K562 (cell line): ENCODE data around the gene B4GALNT3. TPM values are rescaled to one million over a fixed set of nuclear protein-coding genes. Genes with fewer than 3 reads are reported as not detected.

Experiments
- ATAC-seq: fragments of 200-7000 bp; cut with Tn5 transposase; 3 replicates; pipeline ENCODE4 v1.9.1; 2020; ENCODE audit warnings: moderate library complexity
- BruUV-seq: library from RNA; stranded (reverse); fragments of 400-500 nt; replicated peaks from 2 replicates; lab custom pipeline; 2021; lab: Mats Ljungman, UMichigan
- CTCF ChIA-PET: fragments of 300-600 bp; formaldehyde crosslinking; extraction: SDS; loops from one replicate; lab custom pipeline; 2021; ENCODE audit warnings: low intra/inter-chr PET ratio; lab: Yijun Ruan, JAX
- POLR2A ChIA-PET: fragments of 300-600, 350-650 bp; sonication (Branson Sonifier 250); formaldehyde crosslinking; extraction: SDS; loops from one replicate; lab custom pipeline; 2021; ENCODE audit warnings: antibody characterized with exemption, inconsistent platforms; lab: Yijun Ruan, JAX
- DNase-seq, 4 experiments: peaks; one replicate each; pipeline versions ENCODE4 v3.0.0 to v3.0.0-alpha.2; 2011 to 2018; ENCODE audit warnings: low spot score in 3 of 4, mixed read lengths in 3 of 4; ENCODE audit errors: extremely low read depth in 1 of 4
- FAIRE-seq: peaks from 2 replicates; lab custom pipeline; 2011; peaks lifted over from hg19 to GRCh38; lab: Jason Lieb, UNC
- H2AFZ ChIP-seq: 2 replicates; pipeline ENCODE4 v1.6.0; 2011; ENCODE audit warnings: low read depth, low read length, control low read depth, inconsistent platforms
- H3K27ac ChIP-seq: fragments of 200-600 bp; 3 replicates; pipeline ENCODE4 v1.8.0; 2011; ENCODE audit warnings: low read depth, mild to moderate bottlenecking, control low read depth, inconsistent platforms, low read length, moderate library complexity, mixed read lengths; ENCODE audit errors: extremely low read depth
- H3K27me3 ChIP-seq, 2 experiments: fragments of 300-600 bp in 1 of 2; 2 replicates in 1 of 2; 3 replicates in 1 of 2; pipeline versions ENCODE4 v1.6.0 to v1.8.0; 2011; ENCODE audit warnings: inconsistent platforms in 2 of 2, low read length in 2 of 2, mild to moderate bottlenecking in 1 of 2, mixed read lengths in 1 of 2, moderate library complexity in 1 of 2; ENCODE audit not compliant: control insufficient read depth in 2 of 2, insufficient read depth in 2 of 2
- H3K36me3 ChIP-seq: fragments of 300-600 bp; 3 replicates; pipeline ENCODE4 v1.8.0; 2011; ENCODE audit warnings: mild to moderate bottlenecking, low read length, inconsistent platforms; ENCODE audit not compliant: control insufficient read depth, insufficient read depth
- H3K4me1 ChIP-seq, 2 experiments: fragments of 200-600 bp in 1 of 2; replicated peaks in 1 of 2; 2 replicates in 1 of 2; 3 replicates in 1 of 2; pipeline versions ENCODE4 v1.5.1 to v1.8.0; 2011; ENCODE audit warnings: inconsistent platforms in 2 of 2, low read length in 2 of 2, mild to moderate bottlenecking in 1 of 2, mixed read lengths in 1 of 2, moderate library complexity in 1 of 2; ENCODE audit not compliant: control insufficient read depth in 2 of 2, insufficient read depth in 2 of 2
- H3K4me2 ChIP-seq: 2 replicates; pipeline ENCODE4 v1.6.1; 2011; ENCODE audit warnings: low read length, control low read depth, inconsistent platforms, mixed read lengths; ENCODE audit not compliant: insufficient read depth
- H3K4me3 ChIP-seq: fragments of 200-600 bp; sonication (generic), shearing (Covaris generic); 2 replicates; pipeline ENCODE4 v1.5.1; 2016; ENCODE audit warnings: control low read depth, inconsistent platforms
- H3K79me2 ChIP-seq: fragments of 200-600 bp; 3 replicates; pipeline ENCODE4 v1.8.0; 2011; ENCODE audit warnings: low read length, inconsistent platforms; ENCODE audit not compliant: control insufficient read depth, insufficient read depth
- H3K9ac ChIP-seq, 2 experiments: 2 replicates each; pipeline versions ENCODE4 v1.6.0 to v1.6.1; 2011; ENCODE audit warnings: low read depth in 2 of 2, low read length in 2 of 2, control low read depth in 1 of 2, inconsistent platforms in 1 of 2, mild to moderate bottlenecking in 1 of 2, mixed read lengths in 1 of 2; ENCODE audit not compliant: insufficient read depth in 1 of 2
- H3K9me1 ChIP-seq: one replicate; pipeline ENCODE4 v1.6.0; 2011; ENCODE audit warnings: inconsistent platforms, mild to moderate bottlenecking, low read length, moderate library complexity; ENCODE audit not compliant: control insufficient read depth, insufficient read depth
- H3K9me3 ChIP-seq: replicated peaks from 2 replicates; pipeline ENCODE4 v1.5.1; 2011; ENCODE audit warnings: low read depth, low read length, inconsistent platforms; ENCODE audit not compliant: control insufficient read depth, insufficient read depth
- H4K20me1 ChIP-seq: replicated peaks from 2 replicates; pipeline ENCODE4 v1.6.1; 2011; ENCODE audit warnings: low read length, inconsistent platforms, mixed read lengths; ENCODE audit not compliant: control insufficient read depth, insufficient read depth
- ATF3 ChIP-seq, 2 experiments: fragments of 450-650 bp in 1 of 2; sonication (generic) in 1 of 2; formaldehyde crosslinking in 1 of 2; IDR thresholded peaks in 1 of 2; conservative IDR thresholded peaks in 1 of 2; 2 replicates each; pipeline versions ENCODE4 v1.6.1 to v1.8.1; 2016 to 2023; ENCODE audit warnings: mild to moderate bottlenecking in 2 of 2, moderate library complexity in 2 of 2, inconsistent platforms in 1 of 2, missing genetic modification reagents in 1 of 2
- BACH1 ChIP-seq: fragments of 200-800 bp; sonication (Bioruptor generic); IDR thresholded peaks from 2 replicates; pipeline ENCODE4 v1.6.1; 2016; ENCODE audit warnings: missing genetic modification characterization, missing compliant biosample characterization
- CBX2 ChIP-seq: fragments of 200-600 bp; sonication (generic); IDR thresholded peaks from one replicate; pipeline ENCODE4 v1.6.1; 2012; ENCODE audit warnings: mild to moderate bottlenecking, low read length, inconsistent platforms; ENCODE audit not compliant: insufficient read depth, poor library complexity, severe bottlenecking
- CEBPB ChIP-seq: fragments of 450-650 bp; IDR thresholded peaks from 2 replicates; pipeline ENCODE4 v1.6.1; 2016; ENCODE audit warnings: missing genetic modification characterization, missing compliant biosample characterization
- ETS2 ChIP-seq: IDR thresholded peaks from 2 replicates; pipeline ENCODE4 v1.6.1; 2016; ENCODE audit warnings: borderline replicate concordance, missing genetic modification characterization, mild to moderate bottlenecking, moderate library complexity, missing compliant biosample characterization; ENCODE audit not compliant: poor library complexity, severe bottlenecking
- FOXO4 ChIP-seq: fragments of 450-650 bp; formaldehyde crosslinking; IDR thresholded peaks from 2 replicates; pipeline ENCODE4 v1.4.0; 2020; ENCODE audit warnings: mild to moderate bottlenecking, moderate library complexity
- MAFG ChIP-seq: fragments of 450-650 bp; conservative IDR thresholded peaks from 2 replicates; pipeline ENCODE4 v1.6.1; 2016; ENCODE audit warnings: missing genetic modification characterization, missing compliant biosample characterization
- MTA2 ChIP-seq: fragments of 450-650 bp; IDR thresholded peaks from 2 replicates; pipeline ENCODE4 v1.6.1; 2016; ENCODE audit warnings: low read depth
- NFRKB ChIP-seq: fragments of 450-650 bp; IDR thresholded peaks from 2 replicates; pipeline ENCODE4 v1.6.1; 2016; ENCODE audit warnings: low read depth
- PHF21A ChIP-seq: fragments of 450-650 bp; IDR thresholded peaks from 2 replicates; pipeline ENCODE4 v1.6.1; 2017; ENCODE audit warnings: low read depth, borderline replicate concordance
- RAD51 ChIP-seq: fragments of 450-650 bp; IDR thresholded peaks from 2 replicates; pipeline ENCODE4 v1.7.1; 2016; ENCODE audit warnings: low read depth, mild to moderate bottlenecking, borderline replicate concordance
- RBM17 ChIP-seq: fragments of 200-400 bp; formaldehyde crosslinking; IDR thresholded peaks from 2 replicates; pipeline ENCODE4 v1.6.1; 2017; ENCODE audit warnings: low read depth, mild to moderate bottlenecking, low read length, borderline replicate concordance
- RFX5 ChIP-seq: IDR thresholded peaks from 2 replicates; pipeline ENCODE4 v1.6.1; 2011; ENCODE audit warnings: low read depth, mild to moderate bottlenecking, improper control_type of control experiment, low read length
- SMARCC2 ChIP-seq: fragments of 450-650 bp; IDR thresholded peaks from 2 replicates; pipeline ENCODE4 v1.6.1; 2017; ENCODE audit warnings: antibody characterized with exemption, moderate library complexity, mild to moderate bottlenecking, low read depth
- SRSF7 ChIP-seq: fragments of 200-400 bp; formaldehyde crosslinking; optimal IDR thresholded peaks from 2 replicates; pipeline ENCODE3; 2017; ENCODE audit warnings: mild to moderate bottlenecking, low read depth, low read length
- STAT5A ChIP-seq: IDR thresholded peaks from 2 replicates; pipeline ENCODE4 v1.6.1; 2012; ENCODE audit warnings: low read length, inconsistent platforms, borderline replicate concordance
- SUPT5H ChIP-seq: fragments of 450-650 bp; IDR thresholded peaks from 2 replicates; pipeline ENCODE4 v1.6.1; 2016
- TEAD4 ChIP-seq, 2 experiments: sonication (generic) in 1 of 2; formaldehyde crosslinking in 1 of 2; IDR thresholded peaks; 2 replicates each; pipeline versions ENCODE4 v1.6.1 to v1.8.0; 2012 to 2022; ENCODE audit warnings: borderline replicate concordance in 1 of 2, inconsistent platforms in 1 of 2, low read length in 1 of 2, mild to moderate bottlenecking in 1 of 2, missing genetic modification reagents in 1 of 2
- ZFP1 ChIP-seq: fragments of 450-650 bp; formaldehyde crosslinking; IDR thresholded peaks from 2 replicates; pipeline ENCODE4 v1.4.0; 2020; ENCODE audit warnings: mild to moderate bottlenecking, mixed read lengths
- ZNF274 ChIP-seq: IDR thresholded peaks from 2 replicates; pipeline ENCODE4 v1.6.1; 2011; ENCODE audit warnings: low read depth, mild to moderate bottlenecking, low read length, moderate library complexity, borderline replicate concordance
- WGBS: fragments of 100-300 bp; shearing (Covaris generic); methylation state at CpG from one replicate; pipeline ENCODE4 v1.1.6; 2016; ENCODE audit warnings: low coverage, mixed read lengths; ENCODE audit not compliant: insufficient coverage; ENCODE audit errors: missing lambda C conversion rate; 5-methylcytosine and 5-hydroxymethylcytosine counted together
- in situ Hi-C: fragments of 300-500 bp; cut with MboI; formaldehyde crosslinking; loops from 4 replicates; pipeline ENCODE4 v1.15.0; 2018; ENCODE audit warnings: inconsistent platforms, mixed read lengths
- intact Hi-C: fragments of 100-400 bp; cut with micrococcal nuclease; formaldehyde crosslinking; loops from 2 replicates; pipeline ENCODE4 v1.14.2; 2022
- polyA plus RNA-seq, 8 experiments: library from polyadenylated mRNA; depleted of rRNA in 4 of 8; stranded (reverse) in 5 of 8; unstranded in 3 of 8; fragments of >200 nt; fragmentation: Nextera tagmentation in 2 of 8; fragmentation: Illumina TruSeq in 1 of 8; extraction: Ambion mirVana in 2 of 8; extraction: Trizol in 1 of 8; gene quantifications; 2 replicates each; pipeline versions ENCODE4 v1.2.1 to v1.2.3, GENCODE V29; 2011 to 2014; ENCODE audit warnings: inconsistent platforms in 1 of 8, missing spikeins in 1 of 8
- total RNA-seq, 7 experiments: library from RNA; depleted of rRNA in 6 of 7; stranded (reverse); fragments of >200 nt in 6 of 7; fragmentation: Illumina TruSeq in 2 of 7; extraction: Trizol in 2 of 7; gene quantifications; 2 replicates each; pipeline versions ENCODE4 v1.2.1 to v1.2.3, GENCODE V29; 2011 to 2021; ENCODE audit warnings: low replicate concordance in 1 of 7

Gene B4GALNT3
- total and polyA plus RNA-seq, 9 of the 15 experiments (the other 6 are each of a cell fraction or from before 2014, with no cell fraction given), result 0.04 to 0.36 (median 0.10) TPM; not detected in 6

- Histone ChIP-seq H3K4me1 (no peaks in the 10 kb centered on the region), H3K36me3 (no peaks in the 10 kb centered on the region), H4K20me1 (no peaks in the 10 kb centered on the region; the same call in 1 of the 2 replicates), H3K79me2 (no peaks in the 10 kb centered on the region), H3K4me2 (no peak overlapping the region), H2AFZ (no peak overlapping the region), H3K4me3 (no peak overlapping the region), H3K9me1 (no peaks in the 10 kb centered on the region), H3K27me3 (peaks cover 32 to 44% of the 10 kb centered on the region in 2 experiments), H3K9me3 (no peaks in the 10 kb centered on the region), H3K27ac (no peak overlapping the region), H3K9ac (no peak overlapping the region)
- CTCF ChIA-PET, result no interaction called here
- intact Hi-C loops (no loop called here), in situ Hi-C loops (no loop called here)
- DNase-seq (no peak), ATAC-seq (no peak), FAIRE-seq (no peak)
- 2% methylated on average over 6 of the region's 9 CpGs for WGBS
- BruUV-seq, result no TSS peak
- no peak for TF ChIP-seq RFX5
- TF ChIP-seq SMARCC2, result no peak
- TF ChIP-seq BACH1 (tag), result no peak
- no peak for TF ChIP-seq PHF21A
- TF ChIP-seq ETS2 (tag), result no peak
- no peak for TF ChIP-seq STAT5A
- TF ChIP-seq CBX2, result no peak
- no peak for TF ChIP-seq SRSF7
- no peak for TF ChIP-seq TEAD4 (IDR thresholded peaks at IDR 0.05; ENCODE audit: low read length)
- no peak for TF ChIP-seq TEAD4 (CRISPR knock-in tag; IDR thresholded peaks at IDR 0.05; ENCODE audit: borderline replicate concordance)
- no peak for TF ChIP-seq CEBPB (tag)
- no peak for TF ChIP-seq ATF3 (IDR thresholded peaks at IDR 0.05)
- no peak for TF ChIP-seq ATF3 (CRISPR knock-in tag; conservative IDR thresholded peaks at IDR 0.05)
- no peak for TF ChIP-seq RAD51
- TF ChIP-seq ZFP1 (CRISPR knock-in tag), result no peak
- no peak for TF ChIP-seq NFRKB
- no peak for TF ChIP-seq SUPT5H
- TF ChIP-seq FOXO4 (CRISPR knock-in tag), result no peak
- TF ChIP-seq MTA2, result no peak
- no peak for TF ChIP-seq ZNF274
- no peak for TF ChIP-seq MAFG (tag)
- no peak for TF ChIP-seq RBM17
- TF ChIP-seq, all 486 proteins: peak for 0
- POLR2A ChIA-PET, result no interaction called here
These were observed 37.9 kb downstream of the B4GALNT3 start for GRCh38 chr12:497501-498160.
